ENCODE results near the gene TAGLN.

Gene TAGLN

DNA sequence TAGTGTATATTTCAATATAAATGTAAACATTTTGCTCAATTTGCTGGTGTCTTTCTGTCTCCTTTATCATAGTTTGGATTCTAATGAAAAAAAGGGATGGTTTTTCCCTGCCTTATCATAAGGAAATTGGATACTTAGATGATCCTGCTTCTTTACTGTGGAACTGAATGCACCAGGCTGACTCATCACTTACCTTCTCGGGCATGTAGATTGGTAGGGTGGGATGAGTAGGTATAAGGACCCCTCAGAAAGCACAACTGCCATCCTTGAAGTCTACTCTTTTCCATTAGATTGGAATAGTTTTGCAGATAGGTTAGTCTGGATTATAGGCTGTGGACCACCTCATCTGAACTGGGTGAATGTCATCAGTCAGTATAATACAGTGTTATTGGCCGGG, 28.2 kb upstream of the TAGLN start:
- no peak for DNase-seq (ENCODE audit: insufficient read length, low spot score)
- FAIRE-seq, result no peak
- no peak for TF ChIP-seq PAX5 (IDR thresholded peaks at IDR 0.05; ENCODE audit: insufficient read depth, low read length, severe bottlenecking)
- no peak for TF ChIP-seq POLR2AphosphoS5 (IDR thresholded peaks at IDR 0.05; ENCODE audit: low read depth, low read length)
- TF ChIP-seq TAF1 (IDR thresholded peaks at IDR 0.05; ENCODE audit: low read depth, low read length), result no peak
- TF ChIP-seq POU2F2 (IDR thresholded peaks at IDR 0.05; ENCODE audit: low read depth, low read length), result no peak
- TF ChIP-seq POLR2A (IDR thresholded peaks at IDR 0.05; ENCODE audit: low read depth, low read length), result no peak
- no peak for TF ChIP-seq SPI1 (IDR thresholded peaks at IDR 0.05; ENCODE audit: low read depth, low read length)

DNA sequence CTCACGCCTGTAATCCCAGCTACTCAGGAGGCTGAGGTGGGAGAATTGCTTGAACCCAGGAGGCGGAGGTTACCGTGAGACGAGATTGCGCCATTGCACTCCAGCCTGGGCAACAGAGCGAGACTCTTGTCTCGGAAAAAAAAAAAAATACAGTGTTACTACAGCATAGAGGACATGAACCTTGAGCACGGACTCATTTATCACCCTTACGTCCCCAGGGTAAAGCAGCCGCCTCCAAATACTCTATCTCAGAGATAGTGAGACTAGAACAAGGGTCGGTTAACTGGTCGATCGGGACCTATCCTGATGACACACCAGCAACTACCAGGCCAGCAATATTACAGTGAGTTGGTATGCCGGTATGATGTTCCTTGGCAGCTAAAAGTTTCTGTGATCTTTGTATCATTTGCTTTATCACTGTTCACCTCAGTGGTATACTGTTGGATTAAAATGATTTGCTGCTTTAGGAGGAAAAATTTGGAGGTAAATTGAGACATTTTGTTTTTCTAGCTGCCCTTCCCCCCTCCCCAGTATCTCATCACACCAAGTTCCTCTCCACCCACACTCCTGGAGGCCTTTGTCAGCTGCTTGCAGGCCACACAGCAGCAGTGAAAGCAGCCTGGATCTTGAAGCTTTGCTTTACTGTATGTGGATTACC, 27.6 kb upstream of the TAGLN start:
- TF ChIP-seq TAF1 (IDR thresholded peaks at IDR 0.05; ENCODE audit: low read depth, low read length) (no peak), POU2F2 (IDR thresholded peaks at IDR 0.05; ENCODE audit: low read depth, low read length) (no peak), PAX5 (IDR thresholded peaks at IDR 0.05; ENCODE audit: insufficient read depth, low read length, severe bottlenecking) (no peak), SPI1 (IDR thresholded peaks at IDR 0.05; ENCODE audit: low read depth, low read length) (no peak), POLR2AphosphoS5 (IDR thresholded peaks at IDR 0.05; ENCODE audit: low read depth, low read length) (no peak; the same call in 1 of the 2 replicates), POLR2A (IDR thresholded peaks at IDR 0.05; ENCODE audit: low read depth, low read length) (no peak)
- FAIRE-seq (peak; percentile 40), DNase-seq (ENCODE audit: insufficient read length, low spot score) (no peak)

DNA sequence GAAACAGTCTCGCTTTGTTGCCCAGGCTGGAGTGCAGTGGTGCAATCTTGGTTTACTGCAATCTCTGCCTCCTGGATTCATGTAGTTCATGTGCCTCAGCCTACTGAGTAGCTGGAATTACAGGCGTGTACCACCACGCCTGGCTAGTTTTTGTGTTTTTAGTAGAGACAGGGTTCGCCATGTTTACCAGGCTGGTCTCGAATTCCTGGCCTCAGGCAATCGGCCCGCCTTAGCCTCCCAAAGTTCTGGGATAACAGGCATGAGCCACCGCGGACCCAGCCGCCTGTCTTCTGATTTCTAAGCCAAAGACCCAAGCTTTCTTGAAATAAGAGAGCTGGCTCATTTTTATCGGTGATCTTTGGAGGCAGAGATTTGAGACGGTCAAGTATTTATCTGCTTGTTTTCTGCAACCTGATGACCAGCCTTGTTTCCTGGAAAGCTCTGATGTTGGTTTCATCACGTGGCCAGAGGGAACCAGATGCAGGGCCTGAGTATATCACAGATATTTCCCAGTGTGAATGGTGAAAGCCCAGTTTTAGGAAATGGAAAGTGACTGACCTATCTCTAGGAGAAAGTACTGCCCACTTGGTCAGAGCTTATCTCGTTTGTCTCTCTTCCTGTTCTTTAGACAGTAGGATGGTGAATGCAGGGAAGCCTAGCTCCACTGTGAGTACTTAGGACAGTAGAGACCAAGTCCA, 26.3 kb upstream of the TAGLN start:
- FAIRE-seq, result no peak
- no peak for DNase-seq (ENCODE audit: insufficient read length, low spot score)
- TF ChIP-seq POLR2AphosphoS5 (IDR thresholded peaks at IDR 0.05; ENCODE audit: low read depth, low read length), result no peak
- no peak for TF ChIP-seq TAF1 (IDR thresholded peaks at IDR 0.05; ENCODE audit: low read depth, low read length)
- no peak for TF ChIP-seq POU2F2 (IDR thresholded peaks at IDR 0.05; ENCODE audit: low read depth, low read length)
- no peak for TF ChIP-seq SPI1 (IDR thresholded peaks at IDR 0.05; ENCODE audit: low read depth, low read length)
- no peak for TF ChIP-seq PAX5 (IDR thresholded peaks at IDR 0.05; ENCODE audit: insufficient read depth, low read length, severe bottlenecking)
- no peak; the same call in 1 of the 2 replicates for TF ChIP-seq POLR2A (IDR thresholded peaks at IDR 0.05; ENCODE audit: low read depth, low read length)

DNA sequence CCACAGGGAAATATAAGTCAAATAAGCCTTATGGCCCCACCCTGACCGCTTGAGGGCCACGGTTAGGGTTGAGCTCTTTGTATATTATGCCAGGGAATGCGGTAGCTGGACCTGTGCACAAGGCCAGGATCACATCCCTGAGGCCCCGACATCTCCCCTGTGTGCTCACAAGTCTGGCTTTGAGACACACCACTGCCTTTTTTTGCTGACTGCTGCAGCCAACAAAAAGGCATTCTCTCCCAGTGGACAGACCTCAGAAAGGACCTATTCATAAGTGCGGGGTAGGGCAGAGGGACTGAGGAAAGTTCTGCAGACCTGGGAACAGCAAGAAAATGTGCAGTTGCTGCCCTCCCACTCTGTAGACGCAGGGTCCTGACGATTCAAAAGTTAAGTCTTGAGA, 24.1 kb upstream of the TAGLN start:
- FAIRE-seq, result no peak
- TF ChIP-seq PAX5 (IDR thresholded peaks at IDR 0.05; ENCODE audit: insufficient read depth, low read length, severe bottlenecking), result no peak
- TF ChIP-seq POU2F2 (IDR thresholded peaks at IDR 0.05; ENCODE audit: low read depth, low read length), result no peak
- TF ChIP-seq POLR2AphosphoS5 (IDR thresholded peaks at IDR 0.05; ENCODE audit: low read depth, low read length), result no peak
- no peak for TF ChIP-seq POLR2A (IDR thresholded peaks at IDR 0.05; ENCODE audit: low read depth, low read length)
- no peak for TF ChIP-seq SPI1 (IDR thresholded peaks at IDR 0.05; ENCODE audit: low read depth, low read length)
- TF ChIP-seq TAF1 (IDR thresholded peaks at IDR 0.05; ENCODE audit: low read depth, low read length), result no peak
- no peak for DNase-seq (ENCODE audit: insufficient read length, low spot score)

DNA sequence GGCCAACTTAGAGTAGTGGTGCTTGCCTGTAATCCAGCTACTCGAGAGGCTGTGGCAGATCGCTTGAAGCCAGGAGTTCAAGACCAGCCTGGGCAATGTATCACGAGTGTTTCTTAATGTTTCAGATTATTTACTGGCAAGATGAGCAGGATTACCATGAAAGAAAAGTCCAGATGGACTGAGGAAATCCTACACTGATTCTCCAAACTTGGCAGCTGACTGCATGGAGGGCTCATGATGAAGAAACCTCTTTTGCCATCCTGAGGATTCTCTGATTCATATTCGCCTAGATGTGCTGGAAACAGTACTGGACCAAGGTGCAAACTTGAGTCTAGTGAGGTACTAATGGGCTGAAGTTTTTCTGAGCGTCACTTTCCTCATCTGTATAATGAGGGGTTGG, 23.4 kb upstream of the TAGLN start:
- no peak for FAIRE-seq
- TF ChIP-seq POU2F2 (IDR thresholded peaks at IDR 0.05; ENCODE audit: low read depth, low read length) (no peak), TAF1 (IDR thresholded peaks at IDR 0.05; ENCODE audit: low read depth, low read length) (no peak), PAX5 (IDR thresholded peaks at IDR 0.05; ENCODE audit: insufficient read depth, low read length, severe bottlenecking) (no peak), POLR2AphosphoS5 (IDR thresholded peaks at IDR 0.05; ENCODE audit: low read depth, low read length) (no peak), POLR2A (IDR thresholded peaks at IDR 0.05; ENCODE audit: low read depth, low read length) (no peak), SPI1 (IDR thresholded peaks at IDR 0.05; ENCODE audit: low read depth, low read length) (no peak)
- DNase-seq (ENCODE audit: insufficient read length, low spot score), result no peak

DNA sequence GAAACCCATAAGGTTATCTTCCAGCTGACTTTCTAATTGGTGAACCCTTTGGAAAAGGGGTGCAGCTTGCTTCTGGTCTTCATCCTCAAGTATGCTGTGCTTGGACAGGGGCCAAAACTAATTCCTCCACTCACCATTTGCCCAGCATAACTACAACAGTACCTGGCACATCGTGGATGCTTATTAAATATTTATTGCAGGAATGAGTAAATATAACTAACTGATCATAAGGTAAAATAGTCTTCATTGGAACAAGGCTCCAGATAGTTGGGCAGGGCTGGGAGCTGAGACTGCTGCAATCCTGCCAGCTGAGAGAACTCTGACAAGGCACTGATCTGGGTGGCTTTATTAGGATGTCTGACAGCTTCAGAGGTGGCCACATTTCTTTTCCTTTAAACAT, 23.0 kb upstream of the TAGLN start:
- no peak for TF ChIP-seq TAF1 (IDR thresholded peaks at IDR 0.05; ENCODE audit: low read depth, low read length)
- TF ChIP-seq PAX5 (IDR thresholded peaks at IDR 0.05; ENCODE audit: insufficient read depth, low read length, severe bottlenecking), result no peak
- no peak for TF ChIP-seq POU2F2 (IDR thresholded peaks at IDR 0.05; ENCODE audit: low read depth, low read length)
- no peak for TF ChIP-seq POLR2AphosphoS5 (IDR thresholded peaks at IDR 0.05; ENCODE audit: low read depth, low read length)
- TF ChIP-seq POLR2A (IDR thresholded peaks at IDR 0.05; ENCODE audit: low read depth, low read length), result no peak
- TF ChIP-seq SPI1 (IDR thresholded peaks at IDR 0.05; ENCODE audit: low read depth, low read length), result no peak
- DNase-seq (ENCODE audit: insufficient read length, low spot score), result no peak
- no peak for FAIRE-seq

DNA sequence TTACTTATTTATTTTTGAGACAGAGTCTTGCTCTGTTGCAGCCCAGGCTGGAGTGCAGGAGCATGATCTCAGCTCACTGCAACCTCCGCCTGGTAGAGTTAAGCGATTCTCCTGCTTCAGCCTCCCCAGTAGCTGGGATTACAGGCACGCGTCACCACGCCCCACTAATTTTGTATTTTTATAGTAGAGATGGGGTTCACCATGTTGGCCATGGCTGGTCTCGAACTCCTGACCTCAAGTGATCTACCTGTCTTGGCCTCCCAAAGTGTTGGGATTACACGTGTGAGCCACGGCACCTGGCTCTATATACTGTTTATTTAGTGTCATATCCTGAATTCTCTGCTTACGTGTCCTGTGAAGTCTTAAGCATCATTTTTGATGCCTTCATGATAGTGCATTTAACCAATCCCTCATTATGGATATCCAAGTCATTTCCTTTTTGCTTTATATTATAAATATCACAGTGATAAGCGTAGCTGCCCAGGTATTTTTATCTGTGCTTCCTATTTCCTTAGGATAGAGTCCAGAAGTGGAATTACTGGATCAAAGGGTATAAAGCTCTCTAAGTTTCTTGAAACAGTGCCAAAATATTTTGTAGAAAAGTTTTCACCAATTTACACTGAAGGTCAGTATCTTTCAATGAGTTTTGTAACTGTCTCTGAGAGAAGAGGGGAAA, 21.5 kb upstream of the TAGLN start:
- FAIRE-seq, result no peak
- DNase-seq (ENCODE audit: insufficient read length, low spot score), result no peak
- TF ChIP-seq POU2F2 (IDR thresholded peaks at IDR 0.05; ENCODE audit: low read depth, low read length), result no peak
- no peak for TF ChIP-seq POLR2A (IDR thresholded peaks at IDR 0.05; ENCODE audit: low read depth, low read length)
- no peak for TF ChIP-seq POLR2AphosphoS5 (IDR thresholded peaks at IDR 0.05; ENCODE audit: low read depth, low read length)
- TF ChIP-seq PAX5 (IDR thresholded peaks at IDR 0.05; ENCODE audit: insufficient read depth, low read length, severe bottlenecking), result no peak
- no peak for TF ChIP-seq SPI1 (IDR thresholded peaks at IDR 0.05; ENCODE audit: low read depth, low read length)
- no peak for TF ChIP-seq TAF1 (IDR thresholded peaks at IDR 0.05; ENCODE audit: low read depth, low read length)

DNA sequence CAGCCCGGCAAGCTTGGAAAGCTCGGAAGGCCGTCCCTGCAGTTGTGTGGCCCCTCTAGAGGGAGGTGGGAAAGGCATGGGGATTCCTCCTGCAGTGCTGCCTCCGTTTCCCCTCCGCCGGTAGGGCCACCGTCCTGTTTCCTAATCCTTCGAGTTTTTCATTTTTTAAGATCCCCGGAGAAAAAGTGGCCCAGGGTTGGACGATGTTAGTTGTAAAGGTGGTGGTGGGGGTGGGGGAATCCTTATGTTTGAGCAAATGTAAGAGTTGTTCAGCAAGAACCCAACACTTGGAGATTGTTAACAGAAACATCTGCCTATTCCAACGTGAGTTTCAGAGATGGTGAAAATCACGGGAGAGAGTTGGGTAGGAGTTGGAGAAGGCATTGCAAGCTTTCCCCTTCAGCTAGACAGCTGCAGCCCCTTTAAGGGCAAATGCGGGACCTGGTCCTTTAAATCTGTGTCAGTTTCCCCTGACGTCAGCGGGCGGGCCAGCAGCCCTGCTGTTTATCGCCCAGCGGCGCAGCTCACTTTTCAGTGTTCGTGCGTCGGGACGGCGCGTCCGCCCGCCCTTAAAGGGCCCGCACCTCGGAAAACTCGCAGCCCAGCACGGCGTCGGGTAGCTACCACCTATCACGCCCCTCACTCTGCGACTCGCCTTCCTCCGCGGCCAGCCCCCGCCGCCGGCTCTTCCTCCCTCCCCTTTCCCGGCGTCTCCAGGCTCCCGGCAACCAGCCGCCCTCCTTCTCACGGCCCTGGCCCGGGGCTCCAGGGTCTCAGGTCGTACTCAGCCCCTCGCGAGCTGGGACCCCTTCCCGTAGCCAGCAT, 20.7 kb upstream of the TAGLN start, which contains the start of gene SIDT2:
SIDT2 (plus strand) TSS at position 534 of the 825 bp plus-strand sequence. CDS start 521 bp downstream, outside the sequence.
- FAIRE-seq, result peak; percentile 97
- TF ChIP-seq PAX5 (IDR thresholded peaks at IDR 0.05; ENCODE audit: insufficient read depth, low read length, severe bottlenecking) (no peak), POLR2A (IDR thresholded peaks at IDR 0.05; ENCODE audit: low read depth, low read length) (peak; percentile 66), POLR2AphosphoS5 (IDR thresholded peaks at IDR 0.05; ENCODE audit: low read depth, low read length) (peak; percentile 53; the same call in 1 of the 2 replicates)
- peak; percentile 80 for DNase-seq (ENCODE audit: insufficient read length, low spot score)
